A549 (cell line): ENCODE data around the gene TMEM126A.

Source experiments
- CEBPB ChIP-seq, 2 experiments: fragments of >200 bp in 1 of 2; sonication (Bioruptor Twin) in 1 of 2; formaldehyde crosslinking in 1 of 2; IDR thresholded peaks; 2 replicates each; pipeline ENCODE4 v1.6.1; 2012 to 2016
- ELK1 ChIP-seq: fragments of 150-350 bp; IDR thresholded peaks from 2 replicates; pipeline ENCODE4 v1.6.1; 2014; ENCODE audit warnings: low read depth, mild to moderate bottlenecking, low read length
- HEYL ChIP-seq: fragments of 250-450 bp; sonication (Bioruptor Pico); IDR thresholded peaks from 2 replicates; pipeline ENCODE4 v1.8.0; 2021; ENCODE audit warnings: mild to moderate bottlenecking, moderate library complexity
- JUN ChIP-seq, 2 experiments: fragments of >200 bp; sonication (Bioruptor Twin); formaldehyde crosslinking; IDR thresholded peaks; 2 replicates in 1 of 2; 3 replicates in 1 of 2; pipeline ENCODE4 v1.6.1; 2016 to 2017
- MAX ChIP-seq: IDR thresholded peaks from 2 replicates; pipeline ENCODE4 v1.6.1; 2012
- MYC ChIP-seq: IDR thresholded peaks from 2 replicates; pipeline ENCODE4 v1.6.1; 2012; ENCODE audit warnings: mild to moderate bottlenecking, inconsistent platforms, low read length, improper control_type of control experiment, borderline replicate concordance
- NR3C1 ChIP-seq: fragments of >200 bp; sonication (Bioruptor Twin); formaldehyde crosslinking; IDR thresholded peaks from 3 replicates; pipeline ENCODE4 v1.6.1; 2017
- PBX3 ChIP-seq: IDR thresholded peaks from 2 replicates; pipeline ENCODE4 v1.6.1; 2012
- POLR2A ChIP-seq: IDR thresholded peaks from 2 replicates; pipeline ENCODE4 v1.6.1; 2012; ENCODE audit warnings: mild to moderate bottlenecking, low read length
- RCOR1 ChIP-seq: fragments of 150-350 bp; IDR thresholded peaks from 2 replicates; pipeline ENCODE4 v1.6.1; 2014; ENCODE audit warnings: antibody characterized with exemption, low read length, low read depth
- RNF2 ChIP-seq: fragments of 200-600 bp; sonication (generic); IDR thresholded peaks from 2 replicates; pipeline ENCODE4 v1.6.1; 2016; ENCODE audit warnings: low read depth, mild to moderate bottlenecking, antibody characterized with exemption, moderate library complexity, borderline replicate concordance
- TF ChIP-seq, protein P1 (sequence below): fragments of >200 bp; sonication (Bioruptor Twin); formaldehyde crosslinking; IDR thresholded peaks from 3 replicates; pipeline ENCODE4 v1.5.1; 2016
- TF ChIP-seq, protein P2 (sequence below): fragments of 200-600 bp; sonication (generic); IDR thresholded peaks from 2 replicates; pipeline ENCODE4 v1.6.1; 2016; ENCODE audit warnings: antibody characterized with exemption, mild to moderate bottlenecking, moderate library complexity

DNA sequence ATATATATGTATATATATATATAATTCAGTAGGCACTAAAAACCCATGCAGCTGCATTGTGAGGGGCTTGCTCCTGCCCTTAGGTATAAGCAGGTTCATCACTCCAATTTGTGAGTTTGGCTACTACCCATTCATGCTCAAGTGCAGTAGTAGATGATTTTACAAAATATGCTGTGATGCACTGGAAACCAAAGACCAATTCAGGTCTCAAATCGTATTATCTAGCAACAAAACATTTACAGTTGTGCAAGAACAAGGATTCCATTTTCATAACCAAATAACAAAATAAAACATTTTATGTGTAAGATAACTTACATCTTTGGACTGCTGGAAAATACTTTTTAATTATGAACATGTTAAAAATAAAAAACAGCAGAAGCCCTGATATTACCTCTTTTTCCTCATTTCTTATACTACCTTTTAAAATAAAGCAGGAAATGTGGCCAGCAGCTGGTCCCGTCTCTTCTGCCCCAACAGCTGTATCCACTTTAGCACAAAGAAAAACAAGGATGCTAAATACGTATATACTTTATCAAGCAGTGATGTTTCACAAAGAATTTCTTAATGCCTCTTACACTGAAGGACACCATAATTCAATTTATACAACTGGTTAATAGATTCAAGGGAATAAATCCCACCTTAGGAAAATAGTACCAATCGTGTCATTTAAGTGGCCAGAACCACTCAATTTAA lies 14.4 kb downstream of the TMEM126A start:
- TF ChIP-seq ELK1 (no peak), HEYL (CRISPR knock-in tag) (no peak), NR3C1 (no peak), JUN (IDR thresholded peaks at IDR 0.05) (no peak), RCOR1 (no peak), MYC (no peak), POLR2A (no peak), PBX3 (no peak), MAX (no peak), CEBPB (IDR thresholded peaks at IDR 0.05) (no peak), RNF2 (no peak)
- TF ChIP-seq, protein P1, sequence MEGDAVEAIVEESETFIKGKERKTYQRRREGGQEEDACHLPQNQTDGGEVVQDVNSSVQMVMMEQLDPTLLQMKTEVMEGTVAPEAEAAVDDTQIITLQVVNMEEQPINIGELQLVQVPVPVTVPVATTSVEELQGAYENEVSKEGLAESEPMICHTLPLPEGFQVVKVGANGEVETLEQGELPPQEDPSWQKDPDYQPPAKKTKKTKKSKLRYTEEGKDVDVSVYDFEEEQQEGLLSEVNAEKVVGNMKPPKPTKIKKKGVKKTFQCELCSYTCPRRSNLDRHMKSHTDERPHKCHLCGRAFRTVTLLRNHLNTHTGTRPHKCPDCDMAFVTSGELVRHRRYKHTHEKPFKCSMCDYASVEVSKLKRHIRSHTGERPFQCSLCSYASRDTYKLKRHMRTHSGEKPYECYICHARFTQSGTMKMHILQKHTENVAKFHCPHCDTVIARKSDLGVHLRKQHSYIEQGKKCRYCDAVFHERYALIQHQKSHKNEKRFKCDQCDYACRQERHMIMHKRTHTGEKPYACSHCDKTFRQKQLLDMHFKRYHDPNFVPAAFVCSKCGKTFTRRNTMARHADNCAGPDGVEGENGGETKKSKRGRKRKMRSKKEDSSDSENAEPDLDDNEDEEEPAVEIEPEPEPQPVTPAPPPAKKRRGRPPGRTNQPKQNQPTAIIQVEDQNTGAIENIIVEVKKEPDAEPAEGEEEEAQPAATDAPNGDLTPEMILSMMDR, result no peak
- TF ChIP-seq, protein P2, sequence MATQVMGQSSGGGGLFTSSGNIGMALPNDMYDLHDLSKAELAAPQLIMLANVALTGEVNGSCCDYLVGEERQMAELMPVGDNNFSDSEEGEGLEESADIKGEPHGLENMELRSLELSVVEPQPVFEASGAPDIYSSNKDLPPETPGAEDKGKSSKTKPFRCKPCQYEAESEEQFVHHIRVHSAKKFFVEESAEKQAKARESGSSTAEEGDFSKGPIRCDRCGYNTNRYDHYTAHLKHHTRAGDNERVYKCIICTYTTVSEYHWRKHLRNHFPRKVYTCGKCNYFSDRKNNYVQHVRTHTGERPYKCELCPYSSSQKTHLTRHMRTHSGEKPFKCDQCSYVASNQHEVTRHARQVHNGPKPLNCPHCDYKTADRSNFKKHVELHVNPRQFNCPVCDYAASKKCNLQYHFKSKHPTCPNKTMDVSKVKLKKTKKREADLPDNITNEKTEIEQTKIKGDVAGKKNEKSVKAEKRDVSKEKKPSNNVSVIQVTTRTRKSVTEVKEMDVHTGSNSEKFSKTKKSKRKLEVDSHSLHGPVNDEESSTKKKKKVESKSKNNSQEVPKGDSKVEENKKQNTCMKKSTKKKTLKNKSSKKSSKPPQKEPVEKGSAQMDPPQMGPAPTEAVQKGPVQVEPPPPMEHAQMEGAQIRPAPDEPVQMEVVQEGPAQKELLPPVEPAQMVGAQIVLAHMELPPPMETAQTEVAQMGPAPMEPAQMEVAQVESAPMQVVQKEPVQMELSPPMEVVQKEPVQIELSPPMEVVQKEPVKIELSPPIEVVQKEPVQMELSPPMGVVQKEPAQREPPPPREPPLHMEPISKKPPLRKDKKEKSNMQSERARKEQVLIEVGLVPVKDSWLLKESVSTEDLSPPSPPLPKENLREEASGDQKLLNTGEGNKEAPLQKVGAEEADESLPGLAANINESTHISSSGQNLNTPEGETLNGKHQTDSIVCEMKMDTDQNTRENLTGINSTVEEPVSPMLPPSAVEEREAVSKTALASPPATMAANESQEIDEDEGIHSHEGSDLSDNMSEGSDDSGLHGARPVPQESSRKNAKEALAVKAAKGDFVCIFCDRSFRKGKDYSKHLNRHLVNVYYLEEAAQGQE, result no peak
